Measurements from ENCODE around the gene MSI1.

GRCh38 chr12:120317224-120318105 lies 51.5 kb downstream of the MSI1 start:
- no peak for TF ChIP-seq RBAK (CRISPR knock-in tag; IDR thresholded peaks at IDR 0.05)
- TF ChIP-seq RNF2 (conservative IDR thresholded peaks at IDR 0.05; ENCODE audit: low read depth) = peak; percentile 35; the same call in 1 of the 2 replicates
- TF ChIP-seq ZNF232 (CRISPR knock-in tag; IDR thresholded peaks at IDR 0.05; ENCODE audit: borderline replicate concordance) = peak; percentile 34; the same call in 1 of the 2 replicates
- no peak for TF ChIP-seq HHEX (CRISPR knock-in tag; IDR thresholded peaks at IDR 0.05)
- no peak for TF ChIP-seq MAFK (conservative IDR thresholded peaks at IDR 0.05 in 1 of 2, IDR thresholded peaks at IDR 0.05 in 1 of 2; ENCODE audit: low read length in 2 of 2)
- no peak; the same call in 1 of the 2 replicates for TF ChIP-seq ZNF567 (CRISPR knock-in tag; IDR thresholded peaks at IDR 0.05; ENCODE audit: borderline replicate concordance)
- 0 out of 2 replicates have a peak, but pooled peaks have one; percentile 20 for TF ChIP-seq IRX3 (CRISPR knock-in tag; IDR thresholded peaks at IDR 0.05; ENCODE audit: borderline replicate concordance, low read depth)
- TF ChIP-seq ZBTB2 (CRISPR knock-in tag; IDR thresholded peaks at IDR 0.05; ENCODE audit: low read depth) = no peak
- TF ChIP-seq CHD4 (IDR thresholded peaks at IDR 0.05; ENCODE audit: borderline replicate concordance, low read length) = no peak
- TF ChIP-seq, protein P1, sequence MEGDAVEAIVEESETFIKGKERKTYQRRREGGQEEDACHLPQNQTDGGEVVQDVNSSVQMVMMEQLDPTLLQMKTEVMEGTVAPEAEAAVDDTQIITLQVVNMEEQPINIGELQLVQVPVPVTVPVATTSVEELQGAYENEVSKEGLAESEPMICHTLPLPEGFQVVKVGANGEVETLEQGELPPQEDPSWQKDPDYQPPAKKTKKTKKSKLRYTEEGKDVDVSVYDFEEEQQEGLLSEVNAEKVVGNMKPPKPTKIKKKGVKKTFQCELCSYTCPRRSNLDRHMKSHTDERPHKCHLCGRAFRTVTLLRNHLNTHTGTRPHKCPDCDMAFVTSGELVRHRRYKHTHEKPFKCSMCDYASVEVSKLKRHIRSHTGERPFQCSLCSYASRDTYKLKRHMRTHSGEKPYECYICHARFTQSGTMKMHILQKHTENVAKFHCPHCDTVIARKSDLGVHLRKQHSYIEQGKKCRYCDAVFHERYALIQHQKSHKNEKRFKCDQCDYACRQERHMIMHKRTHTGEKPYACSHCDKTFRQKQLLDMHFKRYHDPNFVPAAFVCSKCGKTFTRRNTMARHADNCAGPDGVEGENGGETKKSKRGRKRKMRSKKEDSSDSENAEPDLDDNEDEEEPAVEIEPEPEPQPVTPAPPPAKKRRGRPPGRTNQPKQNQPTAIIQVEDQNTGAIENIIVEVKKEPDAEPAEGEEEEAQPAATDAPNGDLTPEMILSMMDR (CRISPR knock-in tag; IDR thresholded peaks at IDR 0.05) = peak; percentile 81
- TF ChIP-seq DDIT3 (CRISPR knock-in tag; IDR thresholded peaks at IDR 0.05) = no peak
- TF ChIP-seq ZNF44 (CRISPR knock-in tag; IDR thresholded peaks at IDR 0.05) = no peak
- TF ChIP-seq HMGA1 (CRISPR knock-in tag; conservative IDR thresholded peaks at IDR 0.05) = no peak
- TF ChIP-seq, protein P2, sequence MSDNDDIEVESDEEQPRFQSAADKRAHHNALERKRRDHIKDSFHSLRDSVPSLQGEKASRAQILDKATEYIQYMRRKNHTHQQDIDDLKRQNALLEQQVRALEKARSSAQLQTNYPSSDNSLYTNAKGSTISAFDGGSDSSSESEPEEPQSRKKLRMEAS (IDR thresholded peaks at IDR 0.05) = peak; percentile 99
